Measurements from ENCODE around the gene SOX5. TPM values are rescaled to one million over a fixed set of nuclear protein-coding genes. Genes with fewer than 3 reads are reported as not detected.

Gene SOX5
- total and polyA plus RNA-seq, 9 of the 15 experiments (the other 6 are each of a cell fraction or from before 2014, with no cell fraction given): 8.3 to 16.5 (median 11.9) TPM

DNA sequence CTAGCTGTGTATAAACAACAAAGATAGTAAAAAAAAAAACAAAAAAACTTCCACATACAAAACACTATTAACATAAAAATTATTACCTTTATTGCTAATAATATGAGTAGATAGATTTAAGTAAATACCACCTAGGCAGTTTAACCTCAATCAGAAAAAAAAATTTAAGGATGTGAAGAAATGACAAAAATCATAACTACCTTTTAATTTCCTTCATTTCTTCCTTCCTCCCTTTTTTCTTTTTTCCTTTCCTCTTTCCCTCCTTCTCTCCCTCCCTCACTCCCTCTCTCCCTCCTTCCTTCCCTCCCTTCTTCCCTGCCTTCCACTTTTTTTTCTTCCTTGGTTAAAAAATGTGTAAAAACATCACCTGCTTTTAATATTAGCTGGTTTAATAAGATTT, 81.7 kb downstream of the SOX5 start:
- Histone ChIP-seq H3K9me1 (ENCODE audit: control insufficient read depth, insufficient read depth, low read length) (no peaks in the 10 kb centered on the region), H3K4me3 (no peak overlapping the region), H3K36me3 (ENCODE audit: control insufficient read depth, insufficient read depth, low read length) (no peaks in the 10 kb centered on the region), H3K9ac (ENCODE audit: insufficient read depth in 1 of 2, low read depth in 2 of 2, low read length in 2 of 2) (no peak overlapping the region), H3K27ac (ENCODE audit: extremely low read depth, low read depth, low read length) (no peak overlapping the region), H3K79me2 (ENCODE audit: control insufficient read depth, insufficient read depth, low read length) (no peaks in the 10 kb centered on the region), H2AFZ (ENCODE audit: low read depth, low read length) (no peak overlapping the region), H3K4me2 (ENCODE audit: insufficient read depth, low read length) (no peak overlapping the region), H3K4me1 (replicated peaks in 1 of 2; ENCODE audit: control insufficient read depth in 2 of 2, insufficient read depth in 2 of 2, low read length in 2 of 2) (no peaks in the 10 kb centered on the region), H4K20me1 (replicated peaks; ENCODE audit: control insufficient read depth, insufficient read depth, low read length) (no peaks in the 10 kb centered on the region), H3K27me3 (ENCODE audit: control insufficient read depth in 2 of 2, insufficient read depth in 2 of 2, low read length in 2 of 2) (no peaks in the 10 kb centered on the region), H3K9me3 (replicated peaks; ENCODE audit: control insufficient read depth, insufficient read depth, low read depth, low read length) (0 out of 2 replicates have a peak, but pooled peaks cover 2% of the 10 kb centered on the region)
- FAIRE-seq (no peak), DNase-seq (ENCODE audit: extremely low read depth in 1 of 4, low spot score in 3 of 4) (no peak), ATAC-seq (no peak)
- no peak for TF ChIP-seq RBFOX2 (IDR thresholded peaks at IDR 0.05; ENCODE audit: low read depth, low read length)
- TF ChIP-seq ELF2 (CRISPR knock-in tag; IDR thresholded peaks at IDR 0.05): no peak
- no peak for TF ChIP-seq EZH2 (IDR thresholded peaks at IDR 0.05; ENCODE audit: borderline replicate concordance, low read depth, low read length)
- peak; percentile 83 for TF ChIP-seq HNRNPK (IDR thresholded peaks at IDR 0.05; ENCODE audit: low read depth, low read length, poor library complexity, severe bottlenecking)
- peak; percentile 82 for TF ChIP-seq PCBP2 (IDR thresholded peaks at IDR 0.05; ENCODE audit: low read depth, low read length, poor library complexity, severe bottlenecking)
- in situ Hi-C loops (cut with MboI) (no loop called here), intact Hi-C loops (cut with micrococcal nuclease) (no loop called here)
- no TSS peak for BruUV-seq (replicated peaks)
- POLR2A ChIA-PET: no interaction called here
- CTCF ChIA-PET (ENCODE audit: low intra/inter-chr PET ratio): no interaction called here

DNA sequence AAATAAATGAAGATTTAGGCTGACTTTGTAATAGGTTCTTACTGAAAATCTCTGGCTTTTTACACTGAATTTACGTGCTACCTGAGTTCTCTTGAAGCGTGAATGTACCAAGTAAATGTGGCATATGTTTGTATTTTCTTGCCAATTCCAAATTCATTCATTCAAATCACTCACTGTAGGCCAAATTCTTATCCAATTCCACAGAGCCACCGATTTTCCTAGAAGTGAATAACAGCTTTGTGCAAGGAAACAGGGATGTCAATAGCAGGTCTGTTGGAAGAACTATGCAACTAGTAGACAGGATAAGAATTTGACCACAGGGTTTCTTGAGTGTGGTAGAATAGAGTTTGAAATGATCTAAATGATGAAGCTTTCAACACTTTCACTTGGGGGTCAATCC, 86.8 kb downstream of the SOX5 start:
- no peak overlapping the region for H3K4me3 ChIP-seq
- in situ Hi-C loops (cut with MboI) (no loop called here), intact Hi-C loops (cut with micrococcal nuclease) (no loop called here)
- no peaks in the 10 kb centered on the region for H3K79me2 ChIP-seq (ENCODE audit: control insufficient read depth, insufficient read depth, low read length)
- no peaks in the 10 kb centered on the region for H3K9me1 ChIP-seq (ENCODE audit: control insufficient read depth, insufficient read depth, low read length)
- H2AFZ ChIP-seq (ENCODE audit: low read depth, low read length): no peak overlapping the region
- ATAC-seq (no peak), FAIRE-seq (no peak), DNase-seq (ENCODE audit: extremely low read depth in 1 of 4, low spot score in 3 of 4) (no peak)
- ChIA-PET CTCF (ENCODE audit: low intra/inter-chr PET ratio) (no interaction called here), POLR2A (no interaction called here)
- 45% methylated on average over 3 of the region's 3 CpGs for WGBS (ENCODE audit: insufficient coverage, low coverage, missing lambda C conversion rate)
- H4K20me1 ChIP-seq (replicated peaks; ENCODE audit: control insufficient read depth, insufficient read depth, low read length): no peaks in the 10 kb centered on the region
- no peaks in the 10 kb centered on the region for H3K27me3 ChIP-seq (ENCODE audit: control insufficient read depth in 2 of 2, insufficient read depth in 2 of 2, low read length in 2 of 2)
- H3K4me1 ChIP-seq (replicated peaks in 1 of 2; ENCODE audit: control insufficient read depth in 2 of 2, insufficient read depth in 2 of 2, low read length in 2 of 2): no peaks in the 10 kb centered on the region
- BruUV-seq (replicated peaks): no TSS peak
- H3K27ac ChIP-seq (ENCODE audit: extremely low read depth, low read depth, low read length): no peak overlapping the region
- no peaks in the 10 kb centered on the region for H3K36me3 ChIP-seq (ENCODE audit: control insufficient read depth, insufficient read depth, low read length)
- H3K9ac ChIP-seq (ENCODE audit: insufficient read depth in 1 of 2, low read depth in 2 of 2, low read length in 2 of 2): no peak overlapping the region
- H3K4me2 ChIP-seq (ENCODE audit: insufficient read depth, low read length): no peak overlapping the region
- no peaks in the 10 kb centered on the region for H3K9me3 ChIP-seq (replicated peaks; ENCODE audit: control insufficient read depth, insufficient read depth, low read depth, low read length)
- TF ChIP-seq, protein P1, sequence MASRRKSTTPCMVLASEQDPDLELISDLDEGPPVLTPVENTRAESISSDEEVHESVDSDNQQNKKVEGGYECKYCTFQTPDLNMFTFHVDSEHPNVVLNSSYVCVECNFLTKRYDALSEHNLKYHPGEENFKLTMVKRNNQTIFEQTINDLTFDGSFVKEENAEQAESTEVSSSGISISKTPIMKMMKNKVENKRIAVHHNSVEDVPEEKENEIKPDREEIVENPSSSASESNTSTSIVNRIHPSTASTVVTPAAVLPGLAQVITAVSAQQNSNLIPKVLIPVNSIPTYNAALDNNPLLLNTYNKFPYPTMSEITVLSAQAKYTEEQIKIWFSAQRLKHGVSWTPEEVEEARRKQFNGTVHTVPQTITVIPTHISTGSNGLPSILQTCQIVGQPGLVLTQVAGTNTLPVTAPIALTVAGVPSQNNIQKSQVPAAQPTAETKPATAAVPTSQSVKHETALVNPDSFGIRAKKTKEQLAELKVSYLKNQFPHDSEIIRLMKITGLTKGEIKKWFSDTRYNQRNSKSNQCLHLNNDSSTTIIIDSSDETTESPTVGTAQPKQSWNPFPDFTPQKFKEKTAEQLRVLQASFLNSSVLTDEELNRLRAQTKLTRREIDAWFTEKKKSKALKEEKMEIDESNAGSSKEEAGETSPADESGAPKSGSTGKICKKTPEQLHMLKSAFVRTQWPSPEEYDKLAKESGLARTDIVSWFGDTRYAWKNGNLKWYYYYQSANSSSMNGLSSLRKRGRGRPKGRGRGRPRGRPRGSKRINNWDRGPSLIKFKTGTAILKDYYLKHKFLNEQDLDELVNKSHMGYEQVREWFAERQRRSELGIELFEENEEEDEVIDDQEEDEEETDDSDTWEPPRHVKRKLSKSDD (conservative IDR thresholded peaks at IDR 0.05; ENCODE audit: low read length): no peak
- TF ChIP-seq CCNT2 (IDR thresholded peaks at IDR 0.05; ENCODE audit: borderline replicate concordance, extremely low read depth, insufficient read length, low read depth, low read length) (no peak), SREBF2 (CRISPR knock-in tag; IDR thresholded peaks at IDR 0.05) (no peak), WHSC1 (IDR thresholded peaks at IDR 0.05; ENCODE audit: low read length) (no peak)
- TF ChIP-seq, protein P2, sequence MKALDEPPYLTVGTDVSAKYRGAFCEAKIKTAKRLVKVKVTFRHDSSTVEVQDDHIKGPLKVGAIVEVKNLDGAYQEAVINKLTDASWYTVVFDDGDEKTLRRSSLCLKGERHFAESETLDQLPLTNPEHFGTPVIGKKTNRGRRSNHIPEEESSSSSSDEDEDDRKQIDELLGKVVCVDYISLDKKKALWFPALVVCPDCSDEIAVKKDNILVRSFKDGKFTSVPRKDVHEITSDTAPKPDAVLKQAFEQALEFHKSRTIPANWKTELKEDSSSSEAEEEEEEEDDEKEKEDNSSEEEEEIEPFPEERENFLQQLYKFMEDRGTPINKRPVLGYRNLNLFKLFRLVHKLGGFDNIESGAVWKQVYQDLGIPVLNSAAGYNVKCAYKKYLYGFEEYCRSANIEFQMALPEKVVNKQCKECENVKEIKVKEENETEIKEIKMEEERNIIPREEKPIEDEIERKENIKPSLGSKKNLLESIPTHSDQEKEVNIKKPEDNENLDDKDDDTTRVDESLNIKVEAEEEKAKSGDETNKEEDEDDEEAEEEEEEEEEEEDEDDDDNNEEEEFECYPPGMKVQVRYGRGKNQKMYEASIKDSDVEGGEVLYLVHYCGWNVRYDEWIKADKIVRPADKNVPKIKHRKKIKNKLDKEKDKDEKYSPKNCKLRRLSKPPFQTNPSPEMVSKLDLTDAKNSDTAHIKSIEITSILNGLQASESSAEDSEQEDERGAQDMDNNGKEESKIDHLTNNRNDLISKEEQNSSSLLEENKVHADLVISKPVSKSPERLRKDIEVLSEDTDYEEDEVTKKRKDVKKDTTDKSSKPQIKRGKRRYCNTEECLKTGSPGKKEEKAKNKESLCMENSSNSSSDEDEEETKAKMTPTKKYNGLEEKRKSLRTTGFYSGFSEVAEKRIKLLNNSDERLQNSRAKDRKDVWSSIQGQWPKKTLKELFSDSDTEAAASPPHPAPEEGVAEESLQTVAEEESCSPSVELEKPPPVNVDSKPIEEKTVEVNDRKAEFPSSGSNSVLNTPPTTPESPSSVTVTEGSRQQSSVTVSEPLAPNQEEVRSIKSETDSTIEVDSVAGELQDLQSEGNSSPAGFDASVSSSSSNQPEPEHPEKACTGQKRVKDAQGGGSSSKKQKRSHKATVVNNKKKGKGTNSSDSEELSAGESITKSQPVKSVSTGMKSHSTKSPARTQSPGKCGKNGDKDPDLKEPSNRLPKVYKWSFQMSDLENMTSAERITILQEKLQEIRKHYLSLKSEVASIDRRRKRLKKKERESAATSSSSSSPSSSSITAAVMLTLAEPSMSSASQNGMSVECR (CRISPR knock-in tag; IDR thresholded peaks at IDR 0.05): no peak
